MCF 10A (cell line): ENCODE measurements around the gene COQ10B. TPM values are rescaled to one million over a fixed set of nuclear protein-coding genes. Genes with fewer than 3 reads are reported as not detected.

Experiments used
- BruUV-seq: library from RNA; stranded (reverse); fragments of 400-500 nt; replicated peaks from 2 replicates; lab custom pipeline; 2021; lab: Mats Ljungman, UMichigan
- CTCF ChIA-PET: fragments of 300-600 bp; sonication (Branson Sonifier 250); formaldehyde crosslinking; extraction: SDS; loops from one replicate; lab custom pipeline; 2021; ENCODE audit warnings: antibody characterized with exemption, inconsistent platforms; lab: Yijun Ruan, JAX
- POLR2A ChIA-PET: fragments of 300-600, 350-650 bp; sonication (Branson Sonifier 250); formaldehyde crosslinking; extraction: SDS; loops from one replicate; lab custom pipeline; 2020; ENCODE audit warnings: antibody characterized with exemption, inconsistent platforms; lab: Yijun Ruan, JAX
- DNase-seq: peaks from one replicate; pipeline ENCODE4 v3.0.0-alpha.2; 2018; ENCODE audit not compliant: unreplicated experiment
- H3K27ac Mint-ChIP-seq: one replicate; pipeline ENCODE4 v1.8.0; 2022; ENCODE audit warnings: mild to moderate bottlenecking, low read depth, mixed read lengths; ENCODE audit not compliant: unreplicated experiment
- H3K27me3 Mint-ChIP-seq: one replicate; pipeline ENCODE4 v1.8.0; 2022; ENCODE audit warnings: mixed read lengths; ENCODE audit not compliant: insufficient read depth, unreplicated experiment
- H3K36me3 Mint-ChIP-seq: one replicate; pipeline ENCODE4 v1.8.0; 2022; ENCODE audit warnings: mild to moderate bottlenecking, moderate library complexity, mixed read lengths; ENCODE audit not compliant: insufficient read depth, unreplicated experiment
- H3K4me1 Mint-ChIP-seq: one replicate; pipeline ENCODE4 v1.8.0; 2022; ENCODE audit warnings: mixed read lengths; ENCODE audit not compliant: insufficient read depth, unreplicated experiment
- H3K4me3 Mint-ChIP-seq: one replicate; pipeline ENCODE4 v1.8.0; 2022; ENCODE audit warnings: mild to moderate bottlenecking, moderate library complexity, mixed read lengths; ENCODE audit not compliant: unreplicated experiment
- H3K9me3 Mint-ChIP-seq: one replicate; pipeline ENCODE4 v1.8.0; 2022; ENCODE audit warnings: mixed read lengths; ENCODE audit not compliant: unreplicated experiment
- CTCF ChIP-seq: fragments of 200-600 bp; IDR thresholded peaks from one replicate; pipeline ENCODE4 v1.8.0; 2022; ENCODE audit warnings: antibody characterized with exemption, mild to moderate bottlenecking; ENCODE audit not compliant: unreplicated experiment
- intact Hi-C: fragments of 100-400 bp; cut with micrococcal nuclease; formaldehyde crosslinking; loops from 2 replicates; pipeline ENCODE4 v1.14.1; 2022
- total RNA-seq: library from RNA; stranded (reverse); gene quantifications from 2 replicates; pipeline ENCODE4 v1.2.3, GENCODE V29; 2022

The COQ10B gene
- total RNA-seq, 1 experiment from 2014 or later, result 21.3 TPM

GRCh38 chr2:197414515-197414914 is 38.8 kb upstream of the COQ10B start:
- BruUV-seq, result no TSS peak
- no peak overlapping the region for H3K4me3 Mint-ChIP-seq
- no peak for DNase-seq
- no peak overlapping the region for H3K27ac Mint-ChIP-seq
- H3K9me3 Mint-ChIP-seq, result no peaks in the 10 kb centered on the region
- no peaks in the 10 kb centered on the region for H3K27me3 Mint-ChIP-seq
- no peak for TF ChIP-seq CTCF
- H3K36me3 Mint-ChIP-seq, result peaks cover 96% of the 10 kb centered on the region
- peaks cover 4% of the 10 kb centered on the region for H3K4me1 Mint-ChIP-seq
- intact Hi-C loops, result no loop called here
- CTCF ChIA-PET, result interaction anchor here (0.6 to 1.3 kb wide), 3 partner anchors 124 to 616 kb away, joined by 3 to 4 read pairs (median 3); no protein-coding TSS in a partner anchor
- POLR2A ChIA-PET, result interaction anchor here (1.8 to 2.3 kb wide), 2 partner anchors 21 to 86 kb away, joined by 5 to 8 read pairs; partner anchors contain the start of genes HSPD1, HSPE1 and SF3B1

GRCh38 chr2:197416268-197416667 is 37.1 kb upstream of the COQ10B start:
- DNase-seq, result no peak
- Mint-ChIP-seq H3K4me1 (peaks cover 4% of the 10 kb centered on the region), H3K4me3 (no peak overlapping the region), H3K9me3 (no peaks in the 10 kb centered on the region), H3K27ac (no peak overlapping the region), H3K27me3 (no peaks in the 10 kb centered on the region), H3K36me3 (peaks cover 96% of the 10 kb centered on the region)
- intact Hi-C loops, result no loop called here
- no TSS peak for BruUV-seq
- no peak for TF ChIP-seq CTCF
- ChIA-PET POLR2A (interaction anchor here (1.0 to 2.3 kb wide), 2 partner anchors 19 to 37 kb away, joined by 5 to 8 read pairs; partner anchors contain the start of genes COQ10B and SF3B1), CTCF (no interaction called here)

DNA sequence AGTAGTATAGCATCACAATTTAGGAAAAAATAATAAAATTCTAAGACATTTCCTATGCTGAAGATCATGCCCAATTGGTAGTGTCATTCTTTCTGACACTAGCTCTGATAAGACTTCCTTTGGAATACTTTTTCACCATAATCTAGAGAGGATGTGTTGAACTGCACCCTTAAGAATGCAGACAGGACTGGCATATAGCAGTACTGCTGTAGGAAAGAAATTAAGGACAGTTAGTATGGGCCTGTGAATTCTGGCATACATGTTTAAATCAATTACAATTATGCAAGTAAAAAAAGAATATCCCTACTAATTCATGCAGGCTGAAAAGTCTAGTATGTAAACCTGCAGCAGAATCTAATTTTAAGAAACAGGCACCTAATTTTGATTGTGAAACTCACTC is 33.9 kb upstream of the COQ10B start:
- CTCF ChIA-PET, result no interaction called here
- BruUV-seq, result no TSS peak
- peaks cover 96% of the 10 kb centered on the region for H3K36me3 Mint-ChIP-seq
- TF ChIP-seq CTCF, result no peak
- H3K27ac Mint-ChIP-seq, result no peak overlapping the region
- no peaks in the 10 kb centered on the region for H3K9me3 Mint-ChIP-seq
- H3K4me1 Mint-ChIP-seq, result peaks cover under 1% of the 10 kb centered on the region
- H3K4me3 Mint-ChIP-seq, result no peak overlapping the region
- DNase-seq, result no peak
- POLR2A ChIA-PET, result interaction anchor here (1.4 kb wide), 1 partner anchor 15 kb away, joined by 10 read pairs; the partner anchor contains the start of gene SF3B1
- intact Hi-C loops, result no loop called here
- H3K27me3 Mint-ChIP-seq, result no peaks in the 10 kb centered on the region

DNA sequence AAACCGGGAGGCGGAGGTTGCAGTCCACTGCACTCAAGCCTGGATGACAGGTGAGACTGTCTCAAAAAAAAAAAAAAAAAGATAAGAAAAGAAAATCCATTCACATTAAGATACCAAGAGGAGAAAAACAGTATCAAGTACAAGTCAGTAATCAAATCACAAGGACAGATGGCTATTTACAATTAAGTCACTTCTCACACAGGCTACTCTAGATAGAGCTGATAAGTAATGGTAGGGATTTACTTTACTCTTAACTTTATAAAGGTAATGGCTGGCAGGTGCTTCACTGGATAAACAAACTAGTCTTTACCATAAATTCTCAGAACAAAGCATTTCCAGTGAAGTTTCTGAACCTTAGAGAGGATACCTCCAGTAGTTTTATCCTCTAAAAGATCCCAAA is 30.0 kb upstream of the COQ10B start:
- H3K27me3 Mint-ChIP-seq, result no peaks in the 10 kb centered on the region
- no peak overlapping the region for H3K27ac Mint-ChIP-seq
- DNase-seq, result no peak
- peaks cover 12% of the 10 kb centered on the region for H3K4me1 Mint-ChIP-seq
- no peak for TF ChIP-seq CTCF
- no peaks in the 10 kb centered on the region for H3K9me3 Mint-ChIP-seq
- CTCF ChIA-PET, result interaction anchor here (0.6 to 1.0 kb wide), 6 partner anchors 8 to 1209 kb away, joined by 3 to 7 read pairs (median 4); no protein-coding TSS in a partner anchor
- no peak overlapping the region for H3K4me3 Mint-ChIP-seq
- POLR2A ChIA-PET, result interaction anchor here (0.7 to 3.0 kb wide), 2 partner anchors 11 to 74 kb away, joined by 6 to 34 read pairs; partner anchors contain the start of gene SF3B1
- no TSS peak for BruUV-seq
- peaks cover 59% of the 10 kb centered on the region for H3K36me3 Mint-ChIP-seq
- intact Hi-C loops, result no loop called here
